ENCODE results near the gene TMPRSS6. TPM values are rescaled to one million over a fixed set of nuclear protein-coding genes. Genes with fewer than 3 reads are reported as not detected.

The TMPRSS6 gene
- total RNA-seq, 1 donor from 2014 or later, result not detected

DNA sequence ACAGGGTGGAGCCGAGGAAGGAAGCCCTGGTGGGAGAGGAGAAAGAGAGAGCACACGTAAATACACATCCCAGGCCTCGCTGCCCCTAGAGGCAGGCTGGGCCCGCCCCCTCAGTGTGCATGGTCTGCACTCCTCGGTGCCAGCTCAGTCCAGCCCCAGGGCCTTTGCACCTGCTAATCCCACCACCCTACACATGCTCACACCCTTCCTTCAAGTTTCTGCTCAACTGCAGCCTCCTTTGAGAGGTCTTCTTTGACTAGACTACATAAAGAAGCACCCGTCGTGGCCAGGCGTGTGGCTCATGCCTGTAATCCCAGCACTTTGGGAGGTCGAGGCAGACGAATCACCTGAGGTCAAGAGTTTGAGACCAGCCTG, 34.7 kb upstream of the TMPRSS6 start:
- intact Hi-C loops (cut with micrococcal nuclease), result no loop called here
- Histone ChIP-seq H3K4me1 (no peaks in the 10 kb centered on the region), H3K36me3 (no peaks in the 10 kb centered on the region), H3K4me3 (no peak overlapping the region), H3K9me3 (replicated peaks) (no peaks in the 10 kb centered on the region), H3K27me3 (ENCODE audit: low read depth) (peaks cover 93% of the 10 kb centered on the region), H3K27ac (replicated peaks) (no peak overlapping the region)
- TF ChIP-seq, protein P1, sequence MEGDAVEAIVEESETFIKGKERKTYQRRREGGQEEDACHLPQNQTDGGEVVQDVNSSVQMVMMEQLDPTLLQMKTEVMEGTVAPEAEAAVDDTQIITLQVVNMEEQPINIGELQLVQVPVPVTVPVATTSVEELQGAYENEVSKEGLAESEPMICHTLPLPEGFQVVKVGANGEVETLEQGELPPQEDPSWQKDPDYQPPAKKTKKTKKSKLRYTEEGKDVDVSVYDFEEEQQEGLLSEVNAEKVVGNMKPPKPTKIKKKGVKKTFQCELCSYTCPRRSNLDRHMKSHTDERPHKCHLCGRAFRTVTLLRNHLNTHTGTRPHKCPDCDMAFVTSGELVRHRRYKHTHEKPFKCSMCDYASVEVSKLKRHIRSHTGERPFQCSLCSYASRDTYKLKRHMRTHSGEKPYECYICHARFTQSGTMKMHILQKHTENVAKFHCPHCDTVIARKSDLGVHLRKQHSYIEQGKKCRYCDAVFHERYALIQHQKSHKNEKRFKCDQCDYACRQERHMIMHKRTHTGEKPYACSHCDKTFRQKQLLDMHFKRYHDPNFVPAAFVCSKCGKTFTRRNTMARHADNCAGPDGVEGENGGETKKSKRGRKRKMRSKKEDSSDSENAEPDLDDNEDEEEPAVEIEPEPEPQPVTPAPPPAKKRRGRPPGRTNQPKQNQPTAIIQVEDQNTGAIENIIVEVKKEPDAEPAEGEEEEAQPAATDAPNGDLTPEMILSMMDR (IDR thresholded peaks at IDR 0.05; ENCODE audit: borderline replicate concordance), result no peak
- no peak for DNase-seq

DNA sequence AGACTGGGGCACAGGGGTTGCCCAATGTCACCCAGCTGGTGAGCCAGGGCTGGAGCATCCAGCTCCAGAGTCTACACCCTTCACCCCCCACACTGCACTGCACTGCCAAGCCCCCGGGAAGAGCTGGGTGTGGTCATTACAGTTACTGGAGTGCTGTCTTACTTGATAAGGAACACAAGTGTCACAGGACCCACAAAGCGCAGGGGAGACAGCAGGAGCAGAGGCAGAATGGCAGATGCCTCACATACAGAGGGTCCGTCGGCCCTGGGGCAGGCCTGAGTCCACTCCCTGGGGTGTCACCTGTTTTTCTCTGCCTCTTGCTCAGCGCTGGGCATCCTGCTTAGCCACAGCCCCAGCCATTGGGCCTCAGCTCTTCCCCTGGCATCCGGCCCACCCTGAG, 32.5 kb upstream of the TMPRSS6 start:
- TF ChIP-seq, protein P1 (IDR thresholded peaks at IDR 0.05; ENCODE audit: borderline replicate concordance), result no peak
- no peaks in the 10 kb centered on the region for H3K9me3 ChIP-seq (replicated peaks)
- H3K36me3 ChIP-seq, result no peaks in the 10 kb centered on the region
- intact Hi-C loops (cut with micrococcal nuclease), result no loop called here
- no peaks in the 10 kb centered on the region for H3K4me1 ChIP-seq
- peaks cover 82% of the 10 kb centered on the region for H3K27me3 ChIP-seq (ENCODE audit: low read depth)
- no peak overlapping the region for H3K4me3 ChIP-seq
- no peak for DNase-seq
- H3K27ac ChIP-seq (replicated peaks), result no peak overlapping the region

DNA sequence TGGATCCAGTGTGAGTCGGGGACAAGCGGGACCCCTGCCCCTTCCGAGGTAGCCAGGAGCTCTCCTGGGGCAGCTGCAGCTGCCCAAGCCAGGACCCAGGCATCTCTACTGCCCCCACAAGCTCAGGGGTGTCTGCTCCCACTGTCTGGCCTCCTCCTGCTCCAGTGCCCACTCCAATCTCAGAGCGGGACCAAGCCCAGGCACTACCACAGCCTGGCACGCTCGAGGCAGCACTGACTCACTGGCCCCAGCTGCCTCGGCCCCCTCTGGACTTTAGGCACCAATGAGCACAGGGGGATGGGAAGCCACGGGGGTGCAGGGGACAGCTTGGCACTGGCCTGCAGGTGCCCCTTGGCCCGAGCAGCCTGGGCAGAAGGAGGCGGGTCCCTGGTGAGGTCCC, 32.0 kb upstream of the TMPRSS6 start:
- peaks cover 80% of the 10 kb centered on the region for H3K27me3 ChIP-seq (ENCODE audit: low read depth)

DNA sequence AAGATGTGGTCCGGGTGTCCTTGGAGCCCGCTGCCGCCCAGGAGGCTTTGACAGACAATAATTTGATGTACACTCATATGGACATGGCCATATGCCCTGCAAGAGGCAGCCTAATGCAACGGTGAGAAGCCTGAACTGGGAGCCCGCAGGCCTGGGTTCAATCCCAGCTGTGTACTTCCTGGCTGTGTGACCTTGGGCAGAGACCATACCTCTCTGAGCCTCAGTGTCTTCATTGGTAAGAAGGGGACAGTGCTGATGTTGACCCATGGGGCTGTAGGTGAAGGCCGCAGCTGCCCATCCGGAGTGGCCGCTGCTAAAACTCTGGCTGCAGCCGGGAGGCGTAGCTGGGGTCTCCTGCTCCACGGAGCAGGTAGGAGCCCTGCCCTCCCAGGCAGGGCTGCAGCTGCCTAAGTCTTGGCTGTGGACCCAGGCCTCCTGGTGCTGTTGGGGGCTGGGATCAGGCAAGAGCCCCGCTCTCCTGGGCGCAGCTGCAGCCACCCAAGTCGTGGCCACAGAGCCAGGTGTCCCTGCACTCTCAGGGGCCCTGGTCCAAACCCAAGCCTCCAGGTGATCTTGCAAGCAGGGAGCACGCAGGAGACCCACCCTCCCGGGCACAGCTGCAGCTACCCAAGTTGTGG, 31.3 kb upstream of the TMPRSS6 start:
- intact Hi-C loops (cut with micrococcal nuclease), result no loop called here
- H3K27me3 ChIP-seq (ENCODE audit: low read depth), result peaks cover 78% of the 10 kb centered on the region
- no peaks in the 10 kb centered on the region for H3K36me3 ChIP-seq
- H3K27ac ChIP-seq (replicated peaks), result no peak overlapping the region
- H3K4me1 ChIP-seq, result no peaks in the 10 kb centered on the region
- no peak for DNase-seq
- no peak overlapping the region for H3K4me3 ChIP-seq
- H3K9me3 ChIP-seq (replicated peaks), result no peaks in the 10 kb centered on the region
- TF ChIP-seq, protein P1 (IDR thresholded peaks at IDR 0.05; ENCODE audit: borderline replicate concordance), result no peak

More for the DNA sequence above, 32.0 kb upstream of the TMPRSS6 start:
- H3K4me1 ChIP-seq, result no peaks in the 10 kb centered on the region
- H3K27ac ChIP-seq (replicated peaks), result no peak overlapping the region
- H3K36me3 ChIP-seq, result no peaks in the 10 kb centered on the region
- intact Hi-C loops (cut with micrococcal nuclease), result no loop called here
- DNase-seq, result no peak
- H3K4me3 ChIP-seq, result no peak overlapping the region
- TF ChIP-seq, protein P1 (IDR thresholded peaks at IDR 0.05; ENCODE audit: borderline replicate concordance), result no peak
- H3K9me3 ChIP-seq (replicated peaks), result no peaks in the 10 kb centered on the region

DNA sequence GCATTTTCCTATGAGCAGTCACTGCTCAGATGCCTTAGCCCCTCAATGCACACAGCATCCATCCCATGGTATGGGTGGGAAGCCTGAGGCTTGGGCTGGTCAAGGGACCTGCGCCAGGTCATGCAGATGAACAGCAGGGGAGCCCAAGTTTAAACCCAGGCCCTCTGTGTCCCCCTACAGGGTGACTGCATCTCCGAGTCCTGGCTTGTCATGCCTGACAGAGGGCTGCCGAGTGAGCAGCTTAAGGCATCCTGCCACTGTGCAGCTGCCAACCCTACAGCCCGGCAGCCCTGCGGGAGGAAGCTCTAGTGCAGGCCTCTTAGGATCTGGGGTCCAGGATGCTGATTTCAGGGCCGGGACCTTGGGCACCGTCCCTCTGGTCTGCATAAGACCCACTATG, 30.2 kb upstream of the TMPRSS6 start:
- intact Hi-C loops (cut with micrococcal nuclease), result no loop called here
- TF ChIP-seq, protein P1 (IDR thresholded peaks at IDR 0.05; ENCODE audit: borderline replicate concordance), result no peak
- Histone ChIP-seq H3K9me3 (replicated peaks) (no peaks in the 10 kb centered on the region), H3K4me1 (no peaks in the 10 kb centered on the region), H3K27me3 (ENCODE audit: low read depth) (peaks cover 77% of the 10 kb centered on the region), H3K4me3 (no peak overlapping the region), H3K27ac (replicated peaks) (no peak overlapping the region), H3K36me3 (no peaks in the 10 kb centered on the region)
- no peak for DNase-seq
